Ovary (tissue), 3 donors: Measurements from ENCODE around the gene MTRFR.
"Not testable (repeated sequence)": the region's sequence is repeated elsewhere in the genome, so short reads cannot be mapped to it uniquely, and the experiment has no call there.

Source experiments
- EP300 ChIP-seq: sonication (generic); formaldehyde crosslinking; IDR thresholded peaks from one replicate; pipeline ENCODE4 v1.6.1; 2017; ENCODE audit warnings: antibody characterized with exemption
- POLR2A ChIP-seq: fragments of 450-650 bp; IDR thresholded peaks from one replicate; pipeline ENCODE4 v1.6.1; 2017; ENCODE audit warnings: antibody characterized with exemption, mild to moderate bottlenecking, moderate library complexity
- TF ChIP-seq, protein P1 (sequence below), 3 donors: fragments of 450-650 bp in 2 of 3; fragments of 200-600 bp in 1 of 3; IDR thresholded peaks; one replicate each; pipeline versions ENCODE4 v1.5.1 to v1.8.0; 2016 to 2022; ENCODE audit warnings: antibody characterized with exemption in 3 of 3, mild to moderate bottlenecking in 1 of 3
- donor health status: DM: no; HTN: no; CAD: no.

- TF ChIP-seq, protein P1, sequence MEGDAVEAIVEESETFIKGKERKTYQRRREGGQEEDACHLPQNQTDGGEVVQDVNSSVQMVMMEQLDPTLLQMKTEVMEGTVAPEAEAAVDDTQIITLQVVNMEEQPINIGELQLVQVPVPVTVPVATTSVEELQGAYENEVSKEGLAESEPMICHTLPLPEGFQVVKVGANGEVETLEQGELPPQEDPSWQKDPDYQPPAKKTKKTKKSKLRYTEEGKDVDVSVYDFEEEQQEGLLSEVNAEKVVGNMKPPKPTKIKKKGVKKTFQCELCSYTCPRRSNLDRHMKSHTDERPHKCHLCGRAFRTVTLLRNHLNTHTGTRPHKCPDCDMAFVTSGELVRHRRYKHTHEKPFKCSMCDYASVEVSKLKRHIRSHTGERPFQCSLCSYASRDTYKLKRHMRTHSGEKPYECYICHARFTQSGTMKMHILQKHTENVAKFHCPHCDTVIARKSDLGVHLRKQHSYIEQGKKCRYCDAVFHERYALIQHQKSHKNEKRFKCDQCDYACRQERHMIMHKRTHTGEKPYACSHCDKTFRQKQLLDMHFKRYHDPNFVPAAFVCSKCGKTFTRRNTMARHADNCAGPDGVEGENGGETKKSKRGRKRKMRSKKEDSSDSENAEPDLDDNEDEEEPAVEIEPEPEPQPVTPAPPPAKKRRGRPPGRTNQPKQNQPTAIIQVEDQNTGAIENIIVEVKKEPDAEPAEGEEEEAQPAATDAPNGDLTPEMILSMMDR (IDR thresholded peaks at IDR 0.05), result not testable (repeated sequence)
- not testable (repeated sequence) for TF ChIP-seq POLR2A, EP300
These were observed 14.9 kb downstream of the MTRFR start for GRCh38 chr12:123248129-123248528.
